Measurements from ENCODE around the gene KCNN4.

- TF ChIP-seq CTCF (IDR thresholded peaks at IDR 0.05; ENCODE audit: low read depth, low read length) (peak; percentile 97), EZH2phosphoT487 (IDR thresholded peaks at IDR 0.05; ENCODE audit: low read depth) (no peak)
Observed at GRCh38 chr19:43784981-43785808, 4.4 kb upstream of the KCNN4 start.
